GM18508 (cell line): ENCODE results near the gene JSRP1.

ENCODE experiments used
- ATAC-seq: cut with Tn5 transposase; IDR thresholded peaks from one replicate; pipeline ENCODE4 v1.9.1; 2021; ENCODE audit warnings: moderate number of reproducible peaks; ENCODE audit not compliant: insufficient read depth, unreplicated experiment

Gene JSRP1

GRCh38 chr19:2248136-2249009, 7.8 kb downstream of the JSRP1 start:
- no peak for ATAC-seq

- ATAC-seq, result no peak
Measured at GRCh38 chr19:2247433-2248101, 8.7 kb downstream of the JSRP1 start.

DNA sequence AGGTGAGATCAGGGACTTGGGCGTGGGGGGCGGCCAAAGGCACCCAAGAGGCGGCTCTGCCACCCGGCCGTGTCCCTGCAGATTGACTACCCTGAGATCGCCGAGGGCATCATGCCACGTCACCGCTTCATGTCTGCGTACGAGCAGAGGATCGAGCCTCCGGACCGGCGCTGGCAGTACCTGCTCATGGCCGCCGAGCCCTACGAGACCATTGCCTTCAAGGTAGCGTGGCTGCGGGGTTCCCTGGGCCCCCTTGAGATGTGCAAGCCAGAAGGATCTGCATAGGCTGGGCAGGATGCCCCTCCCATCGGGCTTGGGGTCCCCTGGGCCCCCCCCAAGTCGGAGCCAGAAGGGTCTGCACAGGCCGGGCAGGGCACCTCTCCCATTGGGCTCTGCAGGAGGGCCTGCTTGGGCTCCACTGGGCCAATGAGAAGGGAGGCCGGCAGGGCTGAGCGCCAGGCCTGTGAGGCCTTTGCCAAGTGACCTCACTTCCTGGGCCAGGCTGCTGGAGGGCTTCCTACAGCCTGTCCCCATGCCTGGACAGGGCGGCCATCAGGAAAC, 9.3 kb downstream of the JSRP1 start:
- no peak for ATAC-seq

- ATAC-seq, result no peak
Measured at GRCh38 chr19:2246014-2246620, 10.1 kb downstream of the JSRP1 start.

DNA sequence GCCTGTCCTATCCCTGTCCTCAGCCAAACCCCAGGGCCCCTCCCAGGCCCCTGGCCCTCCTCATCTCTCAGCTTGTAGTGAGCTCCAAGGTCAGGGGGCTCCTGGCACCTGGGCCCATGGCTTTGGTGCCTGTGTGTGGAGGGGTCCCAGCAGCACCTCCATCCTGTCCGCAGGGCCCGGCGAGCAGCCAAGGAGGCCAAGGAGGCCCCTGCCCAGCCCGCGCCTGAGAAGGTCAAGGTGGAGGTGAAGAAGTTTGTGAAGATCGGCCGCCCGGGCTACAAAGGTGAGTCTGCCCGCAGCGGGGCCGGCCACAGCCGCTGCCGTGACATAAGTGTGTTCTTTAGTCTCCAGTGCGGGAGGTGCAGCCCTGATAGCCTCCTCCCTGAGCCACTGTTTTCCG, 10.9 kb downstream of the JSRP1 start:
- no peak for ATAC-seq

DNA sequence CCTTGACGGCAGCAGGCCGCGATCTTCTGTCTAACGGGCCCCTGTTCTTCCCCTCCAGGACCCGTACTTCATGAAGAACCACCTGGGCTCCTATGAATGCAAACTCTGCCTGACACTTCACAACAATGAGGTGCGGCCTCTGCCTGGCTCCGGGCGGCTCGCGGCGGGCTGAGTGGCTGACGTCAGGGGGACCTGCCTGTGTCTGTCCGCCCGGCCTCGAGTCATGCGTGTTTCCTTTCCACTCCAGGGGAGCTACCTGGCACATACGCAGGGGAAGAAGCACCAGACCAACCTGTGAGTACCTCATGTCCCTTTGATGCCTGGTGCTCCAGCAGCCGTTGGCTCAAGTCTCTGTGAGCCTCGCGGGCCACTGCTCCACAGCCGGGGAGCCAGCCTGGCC, 11.7 kb downstream of the JSRP1 start:
- no peak for ATAC-seq

- ATAC-seq, result no peak
Measured at GRCh38 chr19:2244125-2244411, 12.1 kb downstream of the JSRP1 start.

- no peak for ATAC-seq
Measured at GRCh38 chr19:2243274-2244124, 12.7 kb downstream of the JSRP1 start.

DNA sequence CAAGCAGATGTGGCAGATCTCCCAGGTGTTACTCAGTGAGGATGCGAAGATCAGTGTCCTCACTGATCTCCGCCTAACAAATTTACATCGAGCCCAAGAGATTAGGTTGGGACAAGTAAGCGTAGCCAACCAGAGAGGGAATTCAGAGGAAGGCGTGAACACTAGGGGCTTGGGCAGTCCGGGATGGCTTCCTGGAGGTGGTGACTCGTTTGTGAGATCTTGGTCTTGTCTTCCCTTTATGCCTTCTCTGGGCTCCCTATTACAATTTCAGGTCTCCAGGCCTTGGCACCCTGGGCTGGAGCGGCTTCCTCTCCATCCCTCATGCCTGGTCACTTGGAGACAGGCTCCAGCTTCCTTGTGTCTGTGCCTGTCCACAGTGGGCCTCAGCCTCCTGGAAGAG, 13.4 kb downstream of the JSRP1 start:
- no peak for ATAC-seq

DNA sequence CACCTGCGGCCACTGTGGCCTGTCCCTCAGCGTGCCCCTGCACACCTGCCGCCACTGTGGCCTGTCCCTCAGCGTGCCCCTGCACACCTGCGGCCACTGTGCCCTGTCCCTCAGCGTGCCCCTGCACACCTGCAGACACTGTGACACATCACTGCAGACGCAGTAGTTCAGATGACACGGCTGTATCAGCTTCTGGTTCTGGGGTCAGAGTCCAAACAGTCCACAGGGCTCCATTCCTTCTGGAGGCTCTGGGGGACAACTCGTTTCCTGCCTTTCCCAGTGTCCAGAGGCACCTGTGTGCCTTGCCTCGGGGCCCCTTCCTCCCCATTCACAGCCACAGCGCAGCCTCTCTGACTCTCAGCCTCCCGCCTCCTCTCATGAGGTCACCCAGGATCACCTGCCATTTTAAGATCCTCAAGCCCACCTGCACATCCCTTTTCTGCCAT, 14.1 kb downstream of the JSRP1 start:
- ATAC-seq, result no peak

DNA sequence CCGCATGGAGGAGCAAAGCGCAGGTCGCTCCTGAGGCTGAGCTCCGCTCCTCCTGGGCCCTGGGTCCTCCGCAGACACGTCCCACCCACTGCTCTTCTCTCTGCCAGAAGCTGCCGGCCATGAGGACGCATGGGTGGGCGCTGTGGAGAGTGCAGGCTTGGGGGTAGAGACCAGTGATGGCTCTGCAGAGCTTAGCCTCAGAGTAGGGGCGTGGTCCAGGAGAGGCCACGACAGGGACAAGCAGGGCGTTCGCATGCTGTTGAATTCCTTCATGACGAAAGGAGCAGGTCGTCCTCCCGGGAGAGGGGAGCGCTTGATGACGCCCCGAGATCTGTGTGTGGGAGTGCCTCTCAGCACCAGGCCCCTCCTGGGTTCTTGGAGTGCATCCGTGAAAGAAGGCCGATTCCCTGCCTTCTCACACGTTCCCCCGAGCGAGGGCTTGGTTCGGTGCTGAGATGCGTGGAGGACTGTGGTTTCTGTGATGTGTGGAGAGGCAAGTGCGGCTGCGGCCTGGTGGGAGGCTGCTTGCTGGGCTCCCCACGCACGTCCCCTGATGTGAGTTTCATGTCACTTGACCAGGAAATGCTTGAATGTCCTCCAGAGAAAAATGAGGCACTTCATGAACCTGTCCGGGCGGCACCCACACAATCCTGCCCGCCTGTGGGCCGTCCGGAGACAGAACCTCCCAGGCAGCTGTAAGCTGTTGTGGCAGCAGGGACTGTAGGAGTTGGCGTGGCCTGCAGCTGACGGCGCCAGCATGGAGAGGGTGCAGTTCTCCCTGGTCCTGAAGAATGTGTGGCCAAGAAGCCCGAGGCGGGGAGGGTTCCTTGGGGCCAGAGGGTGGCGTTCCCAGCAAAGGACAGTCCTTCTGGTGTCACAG, 15.1 kb downstream of the JSRP1 start:
- ATAC-seq, result no peak

GRCh38 chr19:2239771-2240770, 16.1 kb downstream of the JSRP1 start:
- no peak for ATAC-seq

DNA sequence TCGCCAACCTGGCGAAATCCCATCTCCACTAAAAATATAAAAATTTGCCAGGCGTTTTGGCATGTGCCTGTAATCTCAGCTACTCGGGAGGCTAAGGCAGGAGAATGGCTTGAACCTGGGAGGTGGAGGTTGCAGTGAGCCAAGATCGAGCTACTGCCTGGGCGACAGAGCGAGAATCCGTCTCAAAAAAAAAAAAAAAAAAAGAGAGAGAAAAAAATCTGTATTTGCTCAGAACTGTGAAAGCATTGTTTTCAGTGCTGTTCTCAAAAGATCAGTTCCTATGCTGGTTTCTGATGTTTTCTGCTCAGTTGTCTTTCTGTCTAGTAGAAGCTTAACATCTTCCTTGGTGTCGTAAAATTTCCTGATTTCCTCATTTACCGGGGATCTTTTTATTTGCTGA, 17.0 kb downstream of the JSRP1 start:
- no peak for ATAC-seq

DNA sequence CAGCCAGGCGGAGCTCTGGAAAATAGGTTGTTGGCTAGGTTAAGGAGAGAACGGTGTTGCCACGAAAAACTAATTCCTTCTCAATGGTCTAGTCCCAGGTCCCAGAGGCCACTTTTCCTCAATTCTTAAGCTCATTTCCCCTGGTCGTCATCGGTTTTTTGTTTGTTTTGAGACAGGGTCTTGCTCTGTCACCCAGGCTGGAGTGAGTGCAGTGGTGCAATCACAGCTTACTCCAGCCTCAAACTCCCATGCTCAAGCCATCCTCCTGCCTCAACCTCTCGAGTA, 18.4 kb downstream of the JSRP1 start:
- ATAC-seq, result no peak

DNA sequence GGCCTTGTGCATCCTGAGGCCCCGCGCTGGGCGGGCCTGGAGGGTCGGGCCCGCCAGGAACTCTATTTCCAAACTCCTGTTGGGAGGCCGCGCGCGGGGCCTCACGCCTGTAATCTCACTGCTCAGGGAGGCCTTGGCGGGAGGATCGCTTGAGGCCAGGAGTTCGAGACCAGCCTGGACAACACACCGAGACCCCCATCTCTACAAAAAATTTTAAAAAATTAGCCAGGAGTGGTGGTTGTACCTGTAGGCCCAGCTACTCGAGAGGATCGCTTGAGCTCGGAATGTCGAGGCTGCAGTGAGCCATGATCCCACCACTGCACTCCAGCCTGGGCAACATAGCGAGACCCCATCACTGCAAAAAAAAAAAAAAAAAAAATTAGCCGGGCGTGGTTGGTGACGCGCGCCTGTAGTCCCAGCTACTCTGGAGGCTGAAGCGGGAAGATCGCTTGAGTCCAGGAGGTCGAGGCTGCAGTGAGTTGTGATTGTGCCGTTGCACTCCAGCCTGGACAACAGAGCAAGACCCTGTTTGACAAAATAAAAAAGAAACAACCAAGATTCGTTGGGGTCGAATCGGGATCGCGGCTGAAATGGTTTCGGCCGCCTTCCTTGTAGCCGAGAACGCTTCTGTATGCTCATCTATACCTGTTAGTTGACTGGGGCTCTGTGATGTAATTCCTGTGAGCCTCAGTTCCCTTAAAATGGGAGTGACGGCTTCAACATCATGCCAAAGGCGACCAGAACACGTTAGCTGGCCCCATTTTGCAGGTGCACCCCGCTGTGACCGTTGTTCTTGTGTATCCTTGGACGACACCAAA, 19.0 kb downstream of the JSRP1 start:
- ATAC-seq, result no peak

DNA sequence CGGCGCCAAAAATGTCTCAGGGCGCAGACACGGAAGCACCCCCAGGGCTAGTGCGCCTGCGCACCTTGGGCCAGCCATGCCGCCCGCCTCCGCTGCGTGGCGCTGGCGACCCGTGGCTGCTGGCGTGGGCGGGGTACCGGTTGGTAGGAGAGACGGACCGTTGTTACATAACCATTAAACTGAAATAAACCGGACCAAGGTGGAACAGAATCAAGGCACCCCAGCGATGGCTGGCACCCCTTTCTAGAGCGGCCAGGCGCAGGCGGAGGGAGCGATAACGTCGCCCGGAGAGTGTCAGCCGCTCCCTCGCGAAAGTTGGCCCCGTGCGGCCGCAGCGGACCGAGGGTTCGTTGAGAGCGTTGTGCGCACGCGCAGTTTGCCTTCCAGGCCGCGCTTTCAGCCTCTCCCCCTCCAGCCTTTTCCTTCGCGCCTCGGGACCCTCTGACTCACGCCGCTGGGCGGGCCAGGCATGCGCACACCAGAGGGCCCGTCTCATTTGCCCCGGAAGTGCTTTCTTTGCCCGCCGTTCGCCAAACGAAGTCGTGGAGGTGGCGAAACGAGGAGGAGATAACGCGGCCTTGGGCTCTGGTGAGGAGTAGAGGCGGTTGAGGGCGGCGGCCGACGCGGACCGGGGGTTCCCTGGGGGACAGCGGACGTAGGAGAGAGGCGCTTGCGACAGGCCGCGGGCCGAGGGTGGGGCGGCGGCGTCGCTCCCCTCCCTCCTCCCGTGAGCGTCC, 19.7 kb downstream of the JSRP1 start, which contains the start of the genes PLEKHJ1 and SF3A2:
TSS of gene PLEKHJ1 (minus strand) at position 16 of the 737 bp plus-strand sequence. CDS start 81 bp downstream, outside the sequence.
TSS of gene SF3A2 (plus strand) at position 511 of the 737 bp plus-strand sequence. CDS start 6,595 bp downstream, outside the sequence.
- peak; percentile 34 for ATAC-seq

GRCh38 chr19:2236064-2236313, 20.2 kb downstream of the JSRP1 start:
- peak; percentile 3 for ATAC-seq
